Measurements from ENCODE around the gene SOWAHA.
"Not testable (repeated sequence)": the region's sequence is repeated elsewhere in the genome, so short reads cannot be mapped to it uniquely, and the experiment has no call there.

The SOWAHA gene

GRCh38 chr5:132777209-132778069, 35.7 kb upstream of the SOWAHA start, which contains the start of gene SEPTIN8:
Gene SEPTIN8 (minus strand): TSS chr5:132777239. CDS start chr5:132777137, 102 bp downstream.
- DNase-seq (ENCODE audit: low spot score): peak; percentile 56

- no peak for DNase-seq (ENCODE audit: low spot score)
Measured at GRCh38 chr5:132778129-132778528, 35.0 kb upstream of the SOWAHA start.

- DNase-seq (ENCODE audit: low spot score): no peak
Measured at GRCh38 chr5:132778856-132779255, 34.2 kb upstream of the SOWAHA start.

GRCh38 chr5:132779961-132780360, 33.1 kb upstream of the SOWAHA start:
- DNase-seq (ENCODE audit: low spot score): no peak

GRCh38 chr5:132780577-132780976, 32.5 kb upstream of the SOWAHA start:
- DNase-seq (ENCODE audit: low spot score): no peak

- DNase-seq (ENCODE audit: low spot score): no peak
Measured at GRCh38 chr5:132781029-132781428, 32.1 kb upstream of the SOWAHA start.

- no peak for DNase-seq (ENCODE audit: low spot score)
Measured at GRCh38 chr5:132782101-132782500, 31.0 kb upstream of the SOWAHA start.

- DNase-seq (ENCODE audit: low spot score): no peak
Measured at GRCh38 chr5:132785365-132785764, 27.7 kb upstream of the SOWAHA start.

GRCh38 chr5:132785864-132786263, 27.2 kb upstream of the SOWAHA start:
- DNase-seq (ENCODE audit: low spot score): no peak

GRCh38 chr5:132787076-132787475, 26.0 kb upstream of the SOWAHA start:
- DNase-seq (ENCODE audit: low spot score): no peak

- no peak for DNase-seq (ENCODE audit: low spot score)
Measured at GRCh38 chr5:132788508-132788907, 24.6 kb upstream of the SOWAHA start.

- DNase-seq (ENCODE audit: low spot score): no peak
Measured at GRCh38 chr5:132788990-132789886, 23.9 kb upstream of the SOWAHA start.

GRCh38 chr5:132790201-132790865, 22.8 kb upstream of the SOWAHA start:
- DNase-seq (ENCODE audit: low spot score): no peak

GRCh38 chr5:132791026-132791425, 22.1 kb upstream of the SOWAHA start:
- DNase-seq (ENCODE audit: low spot score): no peak

- DNase-seq (ENCODE audit: low spot score): no peak
Measured at GRCh38 chr5:132797651-132798050, 15.5 kb upstream of the SOWAHA start.

- no peak for DNase-seq (ENCODE audit: low spot score)
Measured at GRCh38 chr5:132799392-132799791, 13.7 kb upstream of the SOWAHA start.

- no peak for DNase-seq (ENCODE audit: low spot score)
Measured at GRCh38 chr5:132800545-132800944, 12.6 kb upstream of the SOWAHA start.

GRCh38 chr5:132802044-132802684, 10.9 kb upstream of the SOWAHA start:
- DNase-seq (ENCODE audit: low spot score): no peak

- DNase-seq (ENCODE audit: low spot score): not testable (repeated sequence)
Measured at GRCh38 chr5:132802685-132803066, 10.4 kb upstream of the SOWAHA start.

GRCh38 chr5:132804219-132804618, 8.9 kb upstream of the SOWAHA start:
- not testable (repeated sequence) for DNase-seq (ENCODE audit: low spot score)

- not testable (repeated sequence) for DNase-seq (ENCODE audit: low spot score)
Measured at GRCh38 chr5:132805872-132806271, 7.2 kb upstream of the SOWAHA start.

GRCh38 chr5:132806804-132807162, 6.3 kb upstream of the SOWAHA start:
- DNase-seq (ENCODE audit: low spot score): not testable (repeated sequence)

Data from HuH-7.5 (cell line).